ENCODE measurements around the gene RPS14.

The RPS14 gene

DNA sequence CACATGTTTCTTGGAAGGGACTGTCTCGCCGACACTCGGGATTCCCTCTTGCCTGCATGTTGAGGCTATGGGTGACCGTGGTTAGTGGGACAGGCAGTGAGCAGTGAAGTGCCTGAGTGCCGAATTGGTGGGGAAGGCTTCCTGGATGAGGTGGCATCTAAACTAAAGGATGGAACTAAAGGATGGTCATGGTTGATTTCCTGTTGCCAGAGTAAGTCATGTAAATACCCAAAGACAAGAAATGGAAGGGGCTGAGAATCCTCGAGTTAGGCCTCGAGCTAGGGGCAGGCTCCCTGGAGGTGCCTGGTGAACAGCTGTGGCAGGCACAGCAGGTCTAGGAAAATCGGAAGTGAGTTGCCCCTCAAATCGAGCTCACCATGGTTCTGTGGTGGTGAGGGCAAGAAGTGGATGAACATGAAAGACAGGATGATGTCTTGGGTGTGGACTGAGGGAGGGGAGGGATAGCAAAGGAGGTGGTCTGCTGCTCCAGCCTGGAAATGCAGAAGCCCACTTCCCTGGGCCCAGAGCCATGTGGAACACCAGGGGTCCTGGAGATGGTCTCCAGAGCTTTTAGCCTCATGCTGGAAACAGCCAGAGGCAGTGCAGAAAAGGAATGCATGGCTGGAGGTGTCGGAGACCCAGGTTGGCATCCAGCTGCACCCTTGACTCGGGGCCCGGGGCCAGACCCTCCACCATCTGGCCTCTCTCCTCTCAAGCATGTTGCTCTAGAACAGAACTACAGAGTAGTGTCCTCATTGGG lies 49.0 kb downstream of the RPS14 start:
- Histone ChIP-seq H4K20me1 (ENCODE audit: insufficient read depth, low read length, poor library complexity, severe bottlenecking) (no peaks in the 10 kb centered on the region), H3K79me2 (ENCODE audit: insufficient read depth, low read length) (no peaks in the 10 kb centered on the region), H2AFZ (ENCODE audit: low read length) (no peak overlapping the region), H3K9me3 (ENCODE audit: insufficient read depth, low read depth, low read length) (no peaks in the 10 kb centered on the region), H3K4me3 (ENCODE audit: low read length, poor library complexity, severe bottlenecking) (no peak overlapping the region), H3F3A (ENCODE audit: low read depth) (no peaks in the 10 kb centered on the region; the same call in 1 of the 2 replicates), H3K9me2 (replicated peaks; ENCODE audit: low read depth, low read length) (no peaks in the 10 kb centered on the region), H3K27me3 (ENCODE audit: insufficient read depth, low read length, poor library complexity, severe bottlenecking) (no peaks in the 10 kb centered on the region), H3K36me3 (ENCODE audit: insufficient read depth, low read length) (peaks cover 52% of the 10 kb centered on the region; the same call in 1 of the 2 replicates), H3K9ac (ENCODE audit: low read depth, low read length, poor library complexity, severe bottlenecking) (no peak overlapping the region), H3K4me2 (ENCODE audit: low read depth, low read length, poor library complexity, severe bottlenecking) (peak overlapping the region; percentile 7), H3K4me1 (ENCODE audit: insufficient read depth, low read length, poor library complexity, severe bottlenecking) (peaks cover 17% of the 10 kb centered on the region)
- TF ChIP-seq EZH2phosphoT487 (IDR thresholded peaks at IDR 0.05; ENCODE audit: borderline replicate concordance) = no peak
- TF ChIP-seq, protein P1, sequence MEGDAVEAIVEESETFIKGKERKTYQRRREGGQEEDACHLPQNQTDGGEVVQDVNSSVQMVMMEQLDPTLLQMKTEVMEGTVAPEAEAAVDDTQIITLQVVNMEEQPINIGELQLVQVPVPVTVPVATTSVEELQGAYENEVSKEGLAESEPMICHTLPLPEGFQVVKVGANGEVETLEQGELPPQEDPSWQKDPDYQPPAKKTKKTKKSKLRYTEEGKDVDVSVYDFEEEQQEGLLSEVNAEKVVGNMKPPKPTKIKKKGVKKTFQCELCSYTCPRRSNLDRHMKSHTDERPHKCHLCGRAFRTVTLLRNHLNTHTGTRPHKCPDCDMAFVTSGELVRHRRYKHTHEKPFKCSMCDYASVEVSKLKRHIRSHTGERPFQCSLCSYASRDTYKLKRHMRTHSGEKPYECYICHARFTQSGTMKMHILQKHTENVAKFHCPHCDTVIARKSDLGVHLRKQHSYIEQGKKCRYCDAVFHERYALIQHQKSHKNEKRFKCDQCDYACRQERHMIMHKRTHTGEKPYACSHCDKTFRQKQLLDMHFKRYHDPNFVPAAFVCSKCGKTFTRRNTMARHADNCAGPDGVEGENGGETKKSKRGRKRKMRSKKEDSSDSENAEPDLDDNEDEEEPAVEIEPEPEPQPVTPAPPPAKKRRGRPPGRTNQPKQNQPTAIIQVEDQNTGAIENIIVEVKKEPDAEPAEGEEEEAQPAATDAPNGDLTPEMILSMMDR (conservative IDR thresholded peaks at IDR 0.05; ENCODE audit: low read length) = no peak

DNA sequence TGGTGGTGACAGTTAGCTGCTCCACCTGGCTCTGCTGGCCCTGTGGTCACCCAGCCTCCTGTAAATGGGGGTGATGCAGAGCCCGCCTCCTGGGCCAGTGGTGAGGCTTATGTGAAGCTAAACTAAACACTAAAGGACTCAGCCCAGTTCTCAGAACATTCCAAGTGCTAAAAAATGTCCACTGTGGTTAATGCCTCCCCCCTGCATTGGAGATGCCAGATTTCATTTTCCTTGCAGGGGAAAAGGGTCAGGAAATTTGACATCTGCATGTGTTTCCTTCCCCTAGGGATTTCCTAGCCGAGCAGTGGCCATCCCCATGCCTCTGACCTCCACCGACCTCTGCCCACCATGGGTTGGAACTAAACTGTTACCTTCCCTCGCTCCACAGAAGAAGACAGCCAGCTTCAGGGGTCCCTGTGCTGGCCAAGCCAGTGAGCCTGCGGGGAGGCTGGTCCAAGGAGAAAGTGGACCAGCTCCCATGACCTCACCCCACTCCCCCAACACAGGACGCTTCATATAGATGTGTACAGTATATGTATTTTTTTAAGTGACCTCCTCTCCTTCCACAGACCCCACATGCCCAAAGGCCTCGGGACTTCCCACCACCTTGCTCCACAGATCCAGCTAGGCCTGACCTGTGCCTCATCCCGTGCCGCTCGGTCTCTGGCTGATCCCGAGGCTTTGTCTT lies 49.9 kb downstream of the RPS14 start:
- peaks cover 59% of the 10 kb centered on the region for H3K36me3 ChIP-seq (ENCODE audit: insufficient read depth, low read length)
- H4K20me1 ChIP-seq (ENCODE audit: insufficient read depth, low read length, poor library complexity, severe bottlenecking) = no peaks in the 10 kb centered on the region
- peaks cover 17% of the 10 kb centered on the region for H3K4me1 ChIP-seq (ENCODE audit: insufficient read depth, low read length, poor library complexity, severe bottlenecking)
- no peak overlapping the region for H3K9ac ChIP-seq (ENCODE audit: low read depth, low read length, poor library complexity, severe bottlenecking)
- no peaks in the 10 kb centered on the region for H3K79me2 ChIP-seq (ENCODE audit: insufficient read depth, low read length)
- H3K4me2 ChIP-seq (ENCODE audit: low read depth, low read length, poor library complexity, severe bottlenecking) = no peak overlapping the region
- H3F3A ChIP-seq (ENCODE audit: low read depth) = no peaks in the 10 kb centered on the region; the same call in 1 of the 2 replicates
- H3K4me3 ChIP-seq (ENCODE audit: low read length, poor library complexity, severe bottlenecking) = no peak overlapping the region
- no peaks in the 10 kb centered on the region for H3K27me3 ChIP-seq (ENCODE audit: insufficient read depth, low read length, poor library complexity, severe bottlenecking)
- H2AFZ ChIP-seq (ENCODE audit: low read length) = no peak overlapping the region
- TF ChIP-seq, protein P1 (conservative IDR thresholded peaks at IDR 0.05; ENCODE audit: low read length) = no peak
- TF ChIP-seq EZH2phosphoT487 (IDR thresholded peaks at IDR 0.05; ENCODE audit: borderline replicate concordance) = no peak
- H3K9me2 ChIP-seq (replicated peaks; ENCODE audit: low read depth, low read length) = no peaks in the 10 kb centered on the region
- no peaks in the 10 kb centered on the region for H3K9me3 ChIP-seq (ENCODE audit: insufficient read depth, low read depth, low read length)

DNA sequence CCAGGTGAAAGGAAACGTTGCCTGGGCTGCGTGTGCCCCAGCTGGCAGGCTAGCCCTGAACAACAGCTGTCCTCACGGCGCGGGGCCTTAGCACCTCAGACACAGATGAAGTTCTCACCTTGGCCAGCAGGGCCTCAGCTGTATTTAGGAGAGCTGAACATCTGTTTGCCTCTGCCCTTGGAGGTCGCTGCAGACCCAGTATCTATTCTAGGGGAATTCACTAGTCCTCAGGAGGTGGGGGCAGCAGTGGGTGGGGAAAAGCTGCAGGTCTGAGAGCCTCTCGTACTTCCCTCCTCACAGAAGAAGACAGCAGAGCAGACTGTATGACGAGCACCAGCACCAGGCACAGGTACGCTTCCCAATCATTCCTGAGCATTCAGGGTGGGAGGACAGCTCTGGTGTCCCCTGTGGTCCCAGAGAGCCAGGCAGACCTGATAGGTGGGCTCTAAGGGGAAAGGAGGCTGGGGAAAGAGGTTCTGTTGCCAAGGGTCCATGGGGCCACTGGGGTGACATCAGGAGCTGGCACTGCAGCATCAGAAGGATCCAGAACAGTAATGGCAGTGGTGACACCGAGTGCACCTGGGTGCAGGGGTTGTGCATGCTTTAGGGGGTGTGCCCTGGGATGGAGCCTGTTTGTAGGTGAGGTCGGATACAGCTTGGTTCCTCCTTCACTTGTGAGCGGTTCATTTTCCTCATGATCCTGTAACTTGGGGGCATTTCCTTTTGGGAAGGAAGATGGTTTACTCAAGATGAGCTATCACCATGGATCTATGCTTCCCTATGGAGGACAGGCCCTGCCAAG lies 50.6 kb downstream of the RPS14 start:
- no peak overlapping the region for H2AFZ ChIP-seq (ENCODE audit: low read length)
- H4K20me1 ChIP-seq (ENCODE audit: insufficient read depth, low read length, poor library complexity, severe bottlenecking) = no peaks in the 10 kb centered on the region
- no peak overlapping the region for H3K4me3 ChIP-seq (ENCODE audit: low read length, poor library complexity, severe bottlenecking)
- no peaks in the 10 kb centered on the region for H3K9me2 ChIP-seq (replicated peaks; ENCODE audit: low read depth, low read length)
- H3K9me3 ChIP-seq (ENCODE audit: insufficient read depth, low read depth, low read length) = no peaks in the 10 kb centered on the region
- H3F3A ChIP-seq (ENCODE audit: low read depth) = no peaks in the 10 kb centered on the region; the same call in 1 of the 2 replicates
- no peaks in the 10 kb centered on the region for H3K27me3 ChIP-seq (ENCODE audit: insufficient read depth, low read length, poor library complexity, severe bottlenecking)
- no peak overlapping the region for H3K9ac ChIP-seq (ENCODE audit: low read depth, low read length, poor library complexity, severe bottlenecking)
- no peak for TF ChIP-seq EZH2phosphoT487 (IDR thresholded peaks at IDR 0.05; ENCODE audit: borderline replicate concordance)
- TF ChIP-seq, protein P1 (conservative IDR thresholded peaks at IDR 0.05; ENCODE audit: low read length) = peak; percentile 16; the same call in 1 of the 2 replicates
- H3K4me1 ChIP-seq (ENCODE audit: insufficient read depth, low read length, poor library complexity, severe bottlenecking) = peaks cover 17% of the 10 kb centered on the region
- no peaks in the 10 kb centered on the region for H3K79me2 ChIP-seq (ENCODE audit: insufficient read depth, low read length)
- peaks cover 65% of the 10 kb centered on the region for H3K36me3 ChIP-seq (ENCODE audit: insufficient read depth, low read length)
- H3K4me2 ChIP-seq (ENCODE audit: low read depth, low read length, poor library complexity, severe bottlenecking) = no peak overlapping the region

Measured in Loucy (cell line).